Myocyte (in vitro differentiated cells): ENCODE results near the gene FBXO8. TPM values are rescaled to one million over a fixed set of nuclear protein-coding genes. Genes with fewer than 3 reads are reported as not detected.
A peak's percentile ranks its signal among the peaks of the same experiment; 100 is the strongest.

Experiments
- DNase-seq: peaks from one replicate; pipeline ENCODE4 v3.0.0-alpha.2; 2012; ENCODE audit warnings: low read depth
- total RNA-seq: library from RNA; depleted of rRNA; stranded (reverse); fragments of >200 nt; gene quantifications from 2 replicates; pipeline ENCODE4 v1.2.3, GENCODE V29; 2014

Gene FBXO8
- total RNA-seq, 1 donor from 2014 or later = 16.4 TPM

DNA sequence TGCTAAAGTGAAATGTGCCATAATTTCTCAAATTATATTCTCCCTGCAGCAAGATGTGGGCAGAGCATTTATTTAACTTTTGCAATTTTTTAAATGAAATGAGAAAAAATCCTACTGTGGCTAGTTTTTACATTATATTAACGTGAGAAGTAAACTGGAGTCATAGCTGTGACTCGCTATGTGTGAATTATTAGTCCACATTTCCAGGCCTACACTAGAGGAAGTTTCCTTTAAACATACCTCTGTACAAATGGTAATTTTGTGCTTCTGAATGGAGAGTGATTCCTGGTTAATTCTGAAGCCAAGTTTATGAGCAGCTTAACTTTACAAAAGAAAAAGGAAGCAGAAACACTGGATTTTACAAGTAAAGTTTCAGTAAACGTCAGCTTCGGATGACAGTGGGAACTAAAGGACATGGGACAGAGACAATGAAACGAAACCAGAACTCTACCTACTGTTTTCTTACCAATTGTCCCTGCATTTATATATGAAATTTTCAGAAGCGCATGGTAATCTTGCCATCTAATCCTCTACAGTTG is 72.4 kb downstream of the FBXO8 start:
- DNase-seq = no peak

DNA sequence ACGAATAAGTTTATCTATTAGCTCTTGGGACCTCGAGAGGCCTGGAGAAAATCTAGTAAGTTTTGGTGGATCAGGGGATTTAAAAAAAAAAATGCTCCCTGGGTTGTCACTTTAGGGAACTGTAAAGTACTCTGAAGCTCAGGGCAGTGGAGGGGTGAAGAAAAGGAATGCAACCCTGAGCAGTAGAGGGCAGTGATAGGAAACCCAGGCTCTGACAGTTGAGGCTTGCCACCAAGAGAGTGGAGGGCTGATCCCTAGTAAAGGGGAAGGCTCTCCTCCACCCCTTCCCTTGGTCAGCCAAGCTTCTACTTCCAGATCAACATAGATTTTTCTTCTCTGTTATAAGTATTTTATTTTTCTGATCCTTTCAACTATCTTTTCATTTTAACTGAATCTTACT is 73.1 kb downstream of the FBXO8 start:
- DNase-seq = peak; percentile 19

GRCh38 chr4:174209341-174209740 is 74.1 kb downstream of the FBXO8 start:
- peak; percentile 32 for DNase-seq

DNA sequence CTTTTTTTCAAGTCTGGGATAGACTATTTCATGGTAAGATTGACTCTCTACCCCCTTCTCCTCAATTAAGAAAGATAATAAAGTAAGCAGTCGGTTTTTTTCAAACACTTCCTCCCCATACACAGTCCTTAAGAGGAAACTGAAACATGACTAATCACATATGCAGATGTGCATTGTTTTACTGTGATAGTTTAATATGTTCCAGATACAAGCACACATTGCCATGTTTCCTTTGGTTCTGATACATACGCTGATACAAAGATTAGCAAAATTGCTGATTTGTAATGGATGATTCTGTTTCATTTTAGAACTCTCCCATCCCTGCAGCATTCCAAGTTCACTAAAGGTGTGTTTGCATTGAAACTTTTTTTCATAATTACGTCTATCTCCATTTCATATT is 76.1 kb downstream of the FBXO8 start:
- no peak for DNase-seq

GRCh38 chr4:174204164-174204831 is 79.2 kb downstream of the FBXO8 start:
- DNase-seq = no peak

- DNase-seq = no peak
Measured at GRCh38 chr4:174201871-174202270, 81.6 kb downstream of the FBXO8 start.

DNA sequence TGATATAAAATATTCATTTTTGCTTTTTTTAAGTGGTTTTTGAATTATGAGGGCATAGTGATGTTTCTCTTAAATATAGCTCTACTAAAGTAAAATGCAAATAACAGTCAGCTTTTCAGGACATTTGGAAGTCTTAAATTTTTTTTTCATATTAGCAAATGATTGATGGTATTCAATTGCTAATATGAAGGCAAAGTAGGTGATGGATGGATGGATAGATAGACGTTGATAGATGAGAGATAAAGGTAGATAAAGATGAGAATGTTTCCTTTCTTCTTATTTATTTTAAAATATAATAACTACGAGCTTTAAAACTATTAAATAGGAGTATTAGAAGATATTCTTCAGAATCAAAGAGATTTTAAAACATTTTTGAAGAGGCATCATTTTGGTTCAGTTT is 83.7 kb downstream of the FBXO8 start:
- DNase-seq = no peak

DNA sequence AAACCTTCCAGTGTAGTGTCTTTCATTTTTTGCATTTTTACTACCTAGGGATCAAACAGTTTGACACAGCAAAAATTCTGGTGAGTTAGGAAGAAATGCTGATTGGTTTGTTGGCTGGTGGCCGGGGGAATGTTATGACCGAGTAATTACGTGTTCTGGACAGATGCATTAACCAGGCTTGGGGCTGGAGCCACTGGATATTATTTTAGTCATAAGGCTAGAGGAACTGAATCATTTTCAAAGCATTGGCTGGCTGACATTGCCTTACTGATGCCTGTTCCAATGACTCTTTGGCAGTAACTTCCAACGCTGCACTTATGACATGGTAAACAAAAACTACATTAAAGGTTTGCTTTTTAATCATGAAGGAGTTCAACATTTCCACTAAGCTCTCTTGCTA is 84.6 kb downstream of the FBXO8 start:
- DNase-seq = peak; percentile 89

- no peak for DNase-seq
Measured at GRCh38 chr4:174198396-174198795, 85.1 kb downstream of the FBXO8 start.

DNA sequence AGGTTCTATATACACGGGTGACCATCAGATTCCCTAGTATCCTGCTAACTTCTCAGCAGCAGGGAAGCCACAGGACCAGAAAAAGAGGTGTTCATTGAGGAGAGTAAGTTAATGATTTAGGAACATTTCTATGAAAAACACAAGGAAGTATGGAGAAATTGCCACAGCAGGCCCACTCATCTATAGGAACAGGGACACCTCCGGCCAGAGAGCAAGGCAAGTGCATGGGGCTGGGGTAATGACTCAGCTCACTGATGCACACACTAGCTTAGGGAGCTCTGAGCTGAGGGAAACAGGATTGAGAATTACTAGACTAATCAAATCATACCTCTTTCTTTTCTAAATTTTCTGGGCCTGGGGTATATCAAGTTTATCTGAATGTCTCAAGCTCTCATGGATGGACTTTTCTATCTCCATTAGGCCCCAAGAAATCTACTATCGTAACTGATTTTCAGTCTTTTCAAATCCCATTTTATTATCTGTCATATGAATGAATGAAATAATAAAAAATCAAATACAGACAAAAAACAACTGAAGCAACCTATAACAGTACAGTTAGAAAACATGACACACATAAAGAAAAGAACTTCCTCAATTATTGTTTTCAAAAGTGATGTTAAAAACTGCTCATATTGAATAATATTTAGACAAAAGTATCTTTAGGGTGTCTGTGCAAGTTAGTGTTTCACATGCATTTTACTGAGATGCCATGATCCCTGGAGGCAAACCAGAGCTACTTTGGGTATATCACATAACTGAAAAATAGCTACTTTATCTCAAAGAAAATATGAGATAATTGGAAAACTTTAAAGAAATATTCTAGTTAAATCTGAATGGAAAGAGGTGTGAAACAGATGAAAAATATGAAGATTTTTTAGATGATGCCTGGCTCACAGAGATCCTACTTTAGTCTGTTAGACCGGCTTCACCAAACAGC is 89.8 kb downstream of the FBXO8 start:
- DNase-seq = no peak

DNA sequence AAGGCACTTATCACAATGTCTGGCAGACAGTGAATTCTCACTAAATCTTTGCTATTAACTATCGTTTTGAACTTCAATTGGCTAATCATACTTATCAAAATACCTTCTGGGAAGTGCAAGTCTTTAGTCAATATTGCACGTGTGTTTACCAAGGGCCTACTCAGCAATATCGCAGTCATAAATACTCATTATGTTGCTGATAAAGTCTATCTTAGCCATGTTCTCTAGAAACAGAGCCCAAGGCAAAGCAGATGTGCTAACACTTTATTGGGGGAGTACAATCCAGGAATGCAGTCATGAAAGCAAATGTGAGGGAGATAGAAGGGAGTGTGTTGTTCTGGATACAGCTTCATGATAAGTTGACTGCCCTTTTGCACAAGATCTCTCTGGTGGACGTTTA is 90.5 kb downstream of the FBXO8 start:
- DNase-seq = no peak

GRCh38 chr4:174190832-174191500 is 92.5 kb downstream of the FBXO8 start:
- no peak for DNase-seq

GRCh38 chr4:174189392-174190015 is 94.0 kb downstream of the FBXO8 start:
- DNase-seq = no peak

Other genes starting within 250 kb of the FBXO8 start
- gene CEP44, start 244 bp upstream of the FBXO8 start, total RNA-seq = 13.3 and 14.8 TPM in 2 replicates
- gene HPGD, start 238.8 kb upstream of the FBXO8 start, total RNA-seq = 0.45 TPM in 1 of 2 replicates, not detected in the other